Esophagus squamous epithelium (tissue), 4 donors: ENCODE measurements around the gene PRKG1.

Source experiments
- CTCF ChIP-seq, 6 experiments: fragments of 450-650 bp in 4 of 6; fragments of 200-600 bp in 2 of 6; sonication (generic) in 2 of 6; IDR thresholded peaks; one replicate each; pipeline ENCODE4 v1.5.1; 2016 to 2019; ENCODE audit warnings: antibody characterized with exemption in 6 of 6, mild to moderate bottlenecking in 4 of 6, moderate library complexity in 4 of 6
- POLR2A ChIP-seq, 4 donors: fragments of 450-650 bp; IDR thresholded peaks; one replicate each; pipeline ENCODE4 v1.6.1; 2017; ENCODE audit warnings: antibody characterized with exemption in 4 of 4, mild to moderate bottlenecking in 4 of 4, moderate library complexity in 3 of 4

- TF ChIP-seq CTCF (IDR thresholded peaks at IDR 0.05) = no peak
- no peak for TF ChIP-seq POLR2A (IDR thresholded peaks at IDR 0.05)
These were observed 1194.5 kb downstream of the PRKG1 start for GRCh38 chr10:52268790-52269189.
